Hepatocyte (in vitro differentiated cells): ENCODE results near the gene RABGAP1L. TPM values are rescaled to one million over a fixed set of nuclear protein-coding genes. Genes with fewer than 3 reads are reported as not detected.

ENCODE experiments used
- DNase-seq: peaks from one replicate; pipeline ENCODE4 v3.0.0-alpha.2; 2016; ENCODE audit warnings: low spot score
- H2AFZ ChIP-seq: fragments of 200-600 bp; sonication (generic); 2 replicates; pipeline ENCODE4 v1.6.0; 2016; ENCODE audit warnings: antibody characterized with exemption, mild to moderate bottlenecking
- H3K27ac ChIP-seq: fragments of 200-600 bp; sonication (generic); 2 replicates; pipeline ENCODE4 v1.5.1; 2016; ENCODE audit warnings: mild to moderate bottlenecking
- H3K27me3 ChIP-seq: fragments of 200-600 bp; sonication (generic); 2 replicates; pipeline ENCODE4 v1.6.1; 2016
- H3K36me3 ChIP-seq: fragments of 200-600 bp; sonication (generic); replicated peaks from 2 replicates; pipeline ENCODE4 v1.5.1; 2016; ENCODE audit warnings: low read depth; ENCODE audit not compliant: insufficient read depth
- H3K4me1 ChIP-seq: fragments of 200-600 bp; sonication (generic); 2 replicates; pipeline ENCODE4 v1.5.1; 2016; ENCODE audit warnings: mild to moderate bottlenecking, moderate library complexity; ENCODE audit not compliant: insufficient read depth
- H3K4me2 ChIP-seq: fragments of 200-600 bp; sonication (generic); 2 replicates; pipeline ENCODE4 v1.6.0; 2016
- H3K4me3 ChIP-seq: fragments of 200-600 bp; sonication (generic); 2 replicates; pipeline ENCODE4 v1.5.1; 2016; ENCODE audit warnings: mild to moderate bottlenecking
- H3K79me2 ChIP-seq: fragments of 200-600 bp; sonication (generic); 2 replicates; pipeline ENCODE4 v1.6.0; 2017; ENCODE audit warnings: mild to moderate bottlenecking
- H3K9me2 ChIP-seq: fragments of 200-600 bp; sonication (generic); replicated peaks from 2 replicates; pipeline ENCODE4 v1.6.0; 2017; ENCODE audit warnings: mild to moderate bottlenecking; ENCODE audit not compliant: insufficient read depth
- H3K9me3 ChIP-seq: fragments of 200-600 bp; sonication (generic); 2 replicates; pipeline ENCODE4 v1.5.1; 2016; ENCODE audit warnings: low read depth, mild to moderate bottlenecking
- H4K20me1 ChIP-seq: fragments of 200-600 bp; sonication (generic); 2 replicates; pipeline ENCODE4 v1.6.0; 2016; ENCODE audit warnings: mild to moderate bottlenecking; ENCODE audit not compliant: insufficient read depth, poor library complexity, severe bottlenecking
- EZH2 ChIP-seq: fragments of 200-600 bp; sonication (generic); IDR thresholded peaks from 2 replicates; pipeline ENCODE4 v1.6.1; 2016; ENCODE audit warnings: antibody characterized with exemption, mild to moderate bottlenecking, borderline replicate concordance
- EZH2phosphoT487 ChIP-seq: fragments of 200-600 bp; sonication (generic); IDR thresholded peaks from one replicate; pipeline ENCODE4 v1.6.1; 2018; ENCODE audit warnings: antibody characterized with exemption, mild to moderate bottlenecking, low read depth, moderate library complexity; ENCODE audit not compliant: unreplicated experiment, severe bottlenecking
- WGBS: methylation state at CpG from one replicate; pipeline ENCODE4 v1.1.6; 2016; ENCODE audit warnings: low lambda C conversion rate; ENCODE audit errors: missing lambda C conversion rate; 5-methylcytosine and 5-hydroxymethylcytosine counted together
- polyA plus RNA-seq: library from polyadenylated mRNA; unstranded; fragments of >200 nt; fragmentation: Nextera tagmentation; extraction: Ambion mirVana; gene quantifications from 2 replicates; pipeline ENCODE4 v1.2.1, GENCODE V29; 2016
- total RNA-seq: library from RNA; depleted of rRNA; stranded (reverse); fragments of >200 nt; gene quantifications from 2 replicates; pipeline ENCODE4 v1.2.3, GENCODE V29; 2014
- TF ChIP-seq, protein P1 (sequence below): fragments of 200-600 bp; sonication (generic); IDR thresholded peaks from 2 replicates; pipeline ENCODE4 v1.5.1; 2016; ENCODE audit warnings: antibody characterized with exemption, mild to moderate bottlenecking; ENCODE audit not compliant: poor library complexity

RABGAP1L gene
- total and polyA plus RNA-seq, 2 experiments from 2014 or later = 15.0 to 41.8 TPM

DNA sequence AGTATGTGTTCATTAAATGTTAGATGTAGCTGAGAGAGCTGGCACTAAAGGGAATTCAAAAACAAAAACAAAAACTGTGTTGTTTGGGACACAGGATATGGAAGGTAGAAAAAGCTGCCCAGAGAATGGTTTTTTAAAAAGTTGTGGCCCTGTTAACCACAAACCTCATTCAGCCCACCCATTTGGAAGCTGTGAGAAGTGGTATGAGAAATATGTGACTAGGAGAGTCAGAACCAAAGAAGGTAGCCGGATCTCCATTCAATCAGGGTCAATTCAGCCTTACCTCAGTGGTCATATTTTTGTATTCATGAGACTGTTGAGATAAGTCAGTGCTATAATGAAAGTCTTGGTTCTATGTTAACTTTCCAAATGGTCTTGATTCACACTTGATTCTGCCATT, 810.7 kb downstream of the RABGAP1L start:
- Histone ChIP-seq H4K20me1 (no peaks in the 10 kb centered on the region), H3K79me2 (no peaks in the 10 kb centered on the region), H3K9me3 (no peaks in the 10 kb centered on the region), H3K4me3 (no peak overlapping the region), H3K9me2 (no peaks in the 10 kb centered on the region), H3K27me3 (no peaks in the 10 kb centered on the region), H3K4me1 (peaks cover 31% of the 10 kb centered on the region), H3K36me3 (no peaks in the 10 kb centered on the region), H3K27ac (no peak overlapping the region), H2AFZ (no peak overlapping the region), H3K4me2 (no peak overlapping the region)
- DNase-seq = no peak
- TF ChIP-seq EZH2phosphoT487 = no peak
- TF ChIP-seq, protein P1, sequence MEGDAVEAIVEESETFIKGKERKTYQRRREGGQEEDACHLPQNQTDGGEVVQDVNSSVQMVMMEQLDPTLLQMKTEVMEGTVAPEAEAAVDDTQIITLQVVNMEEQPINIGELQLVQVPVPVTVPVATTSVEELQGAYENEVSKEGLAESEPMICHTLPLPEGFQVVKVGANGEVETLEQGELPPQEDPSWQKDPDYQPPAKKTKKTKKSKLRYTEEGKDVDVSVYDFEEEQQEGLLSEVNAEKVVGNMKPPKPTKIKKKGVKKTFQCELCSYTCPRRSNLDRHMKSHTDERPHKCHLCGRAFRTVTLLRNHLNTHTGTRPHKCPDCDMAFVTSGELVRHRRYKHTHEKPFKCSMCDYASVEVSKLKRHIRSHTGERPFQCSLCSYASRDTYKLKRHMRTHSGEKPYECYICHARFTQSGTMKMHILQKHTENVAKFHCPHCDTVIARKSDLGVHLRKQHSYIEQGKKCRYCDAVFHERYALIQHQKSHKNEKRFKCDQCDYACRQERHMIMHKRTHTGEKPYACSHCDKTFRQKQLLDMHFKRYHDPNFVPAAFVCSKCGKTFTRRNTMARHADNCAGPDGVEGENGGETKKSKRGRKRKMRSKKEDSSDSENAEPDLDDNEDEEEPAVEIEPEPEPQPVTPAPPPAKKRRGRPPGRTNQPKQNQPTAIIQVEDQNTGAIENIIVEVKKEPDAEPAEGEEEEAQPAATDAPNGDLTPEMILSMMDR = no peak
- no peak for TF ChIP-seq EZH2
- WGBS = 90% methylated on average over 1 of the region's 1 CpG

DNA sequence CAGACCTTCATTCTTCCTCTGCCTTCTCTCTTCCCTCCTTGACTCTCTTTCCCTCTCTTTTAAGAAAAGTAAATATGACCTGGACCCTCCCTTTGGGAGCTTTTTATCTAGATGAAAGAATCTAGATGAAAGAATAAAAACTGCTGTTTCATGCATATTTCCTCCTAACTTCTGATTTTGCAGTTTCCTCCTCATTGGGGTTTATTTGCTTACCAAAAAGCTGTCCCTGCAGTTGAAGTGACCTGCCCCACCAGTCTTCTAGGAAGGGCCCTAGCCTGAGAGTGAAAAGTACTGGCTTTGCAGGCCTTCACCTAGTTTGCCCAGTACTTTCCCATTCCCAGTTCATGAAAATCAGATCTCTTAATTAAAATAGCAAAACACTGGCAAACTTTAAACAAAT, 812.1 kb downstream of the RABGAP1L start:
- no peak for DNase-seq
- Histone ChIP-seq H3K36me3 (no peaks in the 10 kb centered on the region), H3K9me2 (no peaks in the 10 kb centered on the region), H3K27ac (no peak overlapping the region), H3K4me3 (no peak overlapping the region), H3K4me2 (no peak overlapping the region), H3K79me2 (no peaks in the 10 kb centered on the region), H3K9me3 (no peaks in the 10 kb centered on the region), H2AFZ (no peak overlapping the region), H3K4me1 (peaks cover 16% of the 10 kb centered on the region), H3K27me3 (no peaks in the 10 kb centered on the region), H4K20me1 (no peaks in the 10 kb centered on the region)
- TF ChIP-seq EZH2phosphoT487 = no peak
- no peak for TF ChIP-seq EZH2

DNA sequence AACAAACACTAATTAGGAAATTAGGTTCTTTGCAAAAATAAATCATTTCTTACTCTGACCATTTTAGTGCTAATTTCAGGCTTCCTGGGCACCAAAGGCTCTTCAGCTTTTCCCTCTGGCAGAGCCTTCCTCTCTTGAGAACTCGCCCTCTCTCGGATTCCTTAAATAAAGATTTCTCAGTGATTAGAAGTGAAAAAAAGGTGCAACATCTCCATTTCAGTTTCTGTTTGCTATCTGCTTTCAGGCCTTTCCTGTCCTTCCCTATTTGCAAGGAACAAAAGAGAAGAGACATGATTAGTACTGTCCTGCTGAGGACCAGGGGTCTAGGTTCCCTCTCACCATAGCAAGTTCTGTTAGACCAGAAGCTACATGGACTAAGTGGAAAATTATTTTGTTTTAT, 812.6 kb downstream of the RABGAP1L start:
- H4K20me1 ChIP-seq = no peaks in the 10 kb centered on the region
- no peak overlapping the region for H3K4me2 ChIP-seq
- no peaks in the 10 kb centered on the region for H3K9me2 ChIP-seq
- peaks cover 12% of the 10 kb centered on the region for H3K4me1 ChIP-seq
- TF ChIP-seq, protein P1 = no peak
- TF ChIP-seq EZH2 (no peak), EZH2phosphoT487 (no peak)
- H3K36me3 ChIP-seq = no peaks in the 10 kb centered on the region
- no peaks in the 10 kb centered on the region for H3K27me3 ChIP-seq
- 86% methylated on average over 2 of the region's 2 CpGs for WGBS
- H2AFZ ChIP-seq = no peak overlapping the region
- no peak overlapping the region for H3K4me3 ChIP-seq
- no peak overlapping the region for H3K27ac ChIP-seq
- no peaks in the 10 kb centered on the region for H3K9me3 ChIP-seq
- no peak for DNase-seq
- no peaks in the 10 kb centered on the region for H3K79me2 ChIP-seq

DNA sequence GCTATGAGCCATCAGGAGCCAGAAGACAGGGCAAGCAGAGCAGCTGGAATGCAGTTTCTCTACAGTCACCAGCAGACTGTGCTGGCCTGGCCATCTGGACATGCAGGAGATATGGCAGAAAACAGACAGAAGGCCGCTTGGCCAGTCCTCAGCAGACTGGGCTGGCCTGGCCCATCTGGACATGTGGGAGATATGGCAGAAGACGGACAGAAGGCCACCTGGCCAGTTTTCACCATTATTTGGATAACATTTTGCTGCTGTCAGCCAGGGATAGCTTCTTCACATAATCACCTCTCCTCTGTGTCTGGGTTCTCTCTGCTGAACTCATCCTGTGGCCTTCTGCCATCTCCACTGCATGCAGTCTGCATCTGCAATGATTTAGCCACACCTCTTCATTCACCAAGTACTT, 815.4 kb downstream of the RABGAP1L start:
- Histone ChIP-seq H3K79me2 (no peaks in the 10 kb centered on the region), H3K4me2 (no peak overlapping the region), H3K36me3 (no peaks in the 10 kb centered on the region), H3K4me3 (no peak overlapping the region), H3K27me3 (no peaks in the 10 kb centered on the region), H2AFZ (no peak overlapping the region), H3K27ac (no peak overlapping the region), H3K9me2 (no peaks in the 10 kb centered on the region), H3K9me3 (no peaks in the 10 kb centered on the region), H3K4me1 (no peaks in the 10 kb centered on the region), H4K20me1 (no peaks in the 10 kb centered on the region)
- 96% methylated on average over 2 of the region's 2 CpGs for WGBS
- TF ChIP-seq, protein P1 = no peak
- no peak for TF ChIP-seq EZH2phosphoT487
- TF ChIP-seq EZH2 = no peak
- DNase-seq = no peak
